Measurements from ENCODE around the gene APOO. TPM values are rescaled to one million over a fixed set of nuclear protein-coding genes. Genes with fewer than 3 reads are reported as not detected.

Gene APOO
- 8.1 and 38.5 TPM in 2 replicates for total RNA-seq

DNA sequence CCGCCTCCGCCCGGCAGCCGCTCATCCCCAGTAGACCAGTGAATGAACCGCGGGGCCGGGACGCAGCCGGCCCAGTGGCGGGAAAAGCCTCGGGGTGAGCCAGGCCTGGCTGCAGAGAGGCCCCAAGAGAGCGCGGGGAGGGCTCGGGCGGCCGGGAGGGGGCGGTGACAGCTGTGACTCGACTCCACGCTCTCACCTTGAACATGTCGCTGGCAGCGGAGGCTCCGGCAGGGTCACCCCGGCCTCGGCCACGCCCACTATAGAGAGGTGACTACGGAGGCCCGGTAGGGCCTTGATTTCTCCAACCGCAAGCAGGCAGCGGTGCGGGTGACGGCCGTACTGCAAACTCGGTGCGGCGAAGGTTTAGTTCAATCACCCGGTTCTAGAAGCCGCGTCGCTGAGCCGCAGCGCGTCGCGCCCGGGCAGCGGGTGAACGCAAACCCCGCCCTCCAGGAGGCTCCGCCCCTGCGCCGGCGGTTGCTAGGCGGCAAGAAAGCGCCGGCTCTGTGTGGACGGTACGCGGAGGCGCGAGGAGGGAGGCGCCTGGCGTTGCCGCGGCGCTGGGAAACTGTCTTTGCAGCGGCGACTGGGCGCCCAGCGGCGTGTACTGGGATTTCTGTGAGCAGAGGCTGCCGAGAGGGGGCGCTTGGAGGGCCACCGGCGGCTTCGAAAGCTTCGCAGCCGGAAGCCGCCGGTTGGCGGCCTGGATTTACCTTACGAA lies at the start of gene APOO, which contains the start of gene CXorf58:
Gene APOO, minus strand, starts transcription at position 441 of the 721 bp plus-strand sequence. Its CDS starts 236 bp downstream, at position 205.
Gene CXorf58, plus strand, starts transcription at position 509 of the 721 bp plus-strand sequence. CDS start 2,297 bp downstream, outside the sequence.

Other genes starting within 250 kb of the APOO start
- 398 and 442 TPM in 2 replicates for gene PRDX4, start 240.4 kb downstream of the APOO start, total RNA-seq
- gene ACOT9, start 164.7 kb downstream of the APOO start, total RNA-seq: 42.4 and 52.3 TPM in 2 replicates
- gene SAT1, start 124.8 kb downstream of the APOO start, total RNA-seq: 385 and 749 TPM in 2 replicates
- not detected in 2 replicates for gene CXorf58, start 68 bp upstream of the APOO start, total RNA-seq
- 6.7 and 10.0 TPM in 2 replicates for gene KLHL15, start 119.2 kb upstream of the APOO start, total RNA-seq
- 171 and 186 TPM in 2 replicates for gene EIF2S3, start 147.0 kb upstream of the APOO start, total RNA-seq
- gene ZFX, start 241.8 kb upstream of the APOO start, total RNA-seq: 20.9 and 35.2 TPM in 2 replicates

All from cardiac atrium fibroblast (primary cell).